ENCODE measurements around the gene COMMD7. TPM values are rescaled to one million over a fixed set of nuclear protein-coding genes. Genes with fewer than 3 reads are reported as not detected.

The COMMD7 gene
- total and polyA plus RNA-seq, 12 donors = 16.4 to 58.6 (median 40.4) TPM

DNA sequence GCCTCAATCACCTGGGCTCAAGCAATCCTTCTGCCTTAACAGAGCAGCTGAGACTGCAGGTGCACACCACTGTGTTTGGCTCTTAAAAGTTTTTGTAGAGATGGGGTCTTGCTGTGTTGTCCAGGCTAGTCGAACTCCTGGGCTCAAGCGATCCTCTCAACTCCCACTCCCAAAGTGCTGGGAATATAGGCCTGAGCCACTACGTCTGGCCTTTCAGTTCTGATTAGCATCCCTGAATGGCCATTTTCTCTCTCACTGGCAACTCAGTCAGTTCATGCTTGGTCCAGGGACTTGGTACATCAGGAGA lies 47.4 kb upstream of the COMMD7 start:
- no peaks in the 10 kb centered on the region for H3K4me1 ChIP-seq (replicated peaks in 1 of 2)
- H3K4me3 ChIP-seq = no peak overlapping the region
- H3K27ac ChIP-seq = no peak overlapping the region
- no peaks in the 10 kb centered on the region for H3K27me3 ChIP-seq
- no peak for DNase-seq
- 68 to 90% (median 82%) methylated on average over 2 to 3 of the region's 3 CpGs for WGBS, 4 donors
- intact Hi-C loops (cut with DNase I) = loop anchor here in 1 of 2 donors (5.0 to 10.0 kb wide), 2 partner anchors 104 to 302 kb away; no protein-coding TSS in a partner anchor
- TF ChIP-seq, protein P1, sequence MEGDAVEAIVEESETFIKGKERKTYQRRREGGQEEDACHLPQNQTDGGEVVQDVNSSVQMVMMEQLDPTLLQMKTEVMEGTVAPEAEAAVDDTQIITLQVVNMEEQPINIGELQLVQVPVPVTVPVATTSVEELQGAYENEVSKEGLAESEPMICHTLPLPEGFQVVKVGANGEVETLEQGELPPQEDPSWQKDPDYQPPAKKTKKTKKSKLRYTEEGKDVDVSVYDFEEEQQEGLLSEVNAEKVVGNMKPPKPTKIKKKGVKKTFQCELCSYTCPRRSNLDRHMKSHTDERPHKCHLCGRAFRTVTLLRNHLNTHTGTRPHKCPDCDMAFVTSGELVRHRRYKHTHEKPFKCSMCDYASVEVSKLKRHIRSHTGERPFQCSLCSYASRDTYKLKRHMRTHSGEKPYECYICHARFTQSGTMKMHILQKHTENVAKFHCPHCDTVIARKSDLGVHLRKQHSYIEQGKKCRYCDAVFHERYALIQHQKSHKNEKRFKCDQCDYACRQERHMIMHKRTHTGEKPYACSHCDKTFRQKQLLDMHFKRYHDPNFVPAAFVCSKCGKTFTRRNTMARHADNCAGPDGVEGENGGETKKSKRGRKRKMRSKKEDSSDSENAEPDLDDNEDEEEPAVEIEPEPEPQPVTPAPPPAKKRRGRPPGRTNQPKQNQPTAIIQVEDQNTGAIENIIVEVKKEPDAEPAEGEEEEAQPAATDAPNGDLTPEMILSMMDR (IDR thresholded peaks at IDR 0.05) = no peak
- TF ChIP-seq POLR2A (IDR thresholded peaks at IDR 0.05) = no peak
- H3K9me3 ChIP-seq (replicated peaks in 1 of 3) = no peaks in the 10 kb centered on the region
- no peaks in the 10 kb centered on the region for H3K36me3 ChIP-seq (replicated peaks in 1 of 2)

- WGBS, 4 donors = 62 to 79% (median 68%) methylated on average over 6 of the region's 6 CpGs
- Histone ChIP-seq H3K36me3 (replicated peaks in 1 of 2) (no peaks in the 10 kb centered on the region), H3K27ac (no peak overlapping the region), H3K27me3 (no peaks in the 10 kb centered on the region), H3K9me3 (replicated peaks in 1 of 3) (no peaks in the 10 kb centered on the region), H3K4me1 (replicated peaks in 1 of 2) (no peaks in the 10 kb centered on the region), H3K4me3 (no peak overlapping the region)
- DNase-seq = peak; percentile 74 to 87 (median 79)
- TF ChIP-seq, protein P1 (IDR thresholded peaks at IDR 0.05) = peak; percentile 94 to 99 (median 96)
- TF ChIP-seq POLR2A (IDR thresholded peaks at IDR 0.05) = no peak
- intact Hi-C loops (cut with DNase I) = loop anchor here (5.0 to 10.0 kb wide), 4 partner anchors 105 to 515 kb away; no protein-coding TSS in a partner anchor
Observed at GRCh38 chr20:32789896-32790750, 46.9 kb upstream of the COMMD7 start.

DNA sequence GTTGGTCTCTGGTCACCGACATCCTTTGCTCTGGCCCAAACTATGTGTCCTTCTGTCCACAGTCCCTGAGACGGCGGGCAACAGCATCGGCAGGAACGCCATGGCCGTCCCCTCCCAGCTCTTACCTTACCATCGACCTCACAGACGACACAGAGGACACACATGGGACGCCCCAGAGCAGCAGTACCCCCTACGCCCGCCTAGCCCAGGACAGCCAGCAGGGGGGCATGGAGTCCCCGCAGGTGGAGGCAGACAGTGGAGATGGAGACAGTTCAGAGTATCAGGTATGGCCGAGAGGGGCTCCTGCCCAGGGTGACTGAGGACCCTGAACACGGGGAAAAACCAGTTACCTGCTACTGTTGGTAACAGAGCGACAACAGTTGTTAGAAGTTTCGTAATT lies 43.9 kb upstream of the COMMD7 start:
- intact Hi-C loops (cut with DNase I) = loop anchor here (5.0 to 10.0 kb wide), 2 partner anchors 515 to 518 kb away; no protein-coding TSS in a partner anchor

DNA sequence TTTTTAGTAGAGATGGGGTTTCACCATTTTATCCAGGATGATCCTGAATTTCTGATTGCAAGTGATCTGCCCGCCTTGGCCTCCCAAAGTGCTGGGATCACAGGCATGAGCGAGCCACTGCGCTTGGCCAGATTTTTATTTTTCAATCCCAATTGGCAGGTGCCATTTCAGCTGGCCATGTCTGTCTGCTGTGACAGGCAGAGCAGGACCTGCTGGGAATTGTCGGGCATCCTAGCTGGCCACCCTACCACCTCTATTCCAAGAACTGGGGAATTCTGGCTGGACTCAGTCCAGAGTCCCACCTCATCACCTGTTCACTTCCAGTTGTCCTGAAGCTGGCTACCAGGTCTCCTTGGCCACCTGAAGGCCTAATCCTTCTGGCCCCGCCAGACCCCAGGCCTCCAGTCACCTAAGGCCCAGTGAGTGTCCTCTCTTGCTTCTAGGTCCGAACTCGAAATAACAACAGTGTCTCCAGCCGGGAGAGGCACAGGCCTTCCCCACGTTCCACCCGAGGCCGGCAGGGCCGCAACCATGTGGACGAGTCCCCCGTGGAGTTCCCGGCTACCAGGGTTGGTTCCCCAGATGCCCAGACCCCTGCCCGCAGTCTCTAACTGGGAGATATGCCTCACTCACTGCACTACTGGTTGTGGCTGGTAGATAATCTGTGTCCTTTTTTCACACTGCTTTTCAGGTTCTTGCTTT lies 42.9 kb upstream of the COMMD7 start:
- H3K9me3 ChIP-seq (replicated peaks in 1 of 3) = no peaks in the 10 kb centered on the region
- no peak overlapping the region for H3K27ac ChIP-seq
- no peak overlapping the region for H3K4me3 ChIP-seq
- no peaks in the 10 kb centered on the region for H3K36me3 ChIP-seq (replicated peaks in 1 of 2)
- no peak for TF ChIP-seq POLR2A (IDR thresholded peaks at IDR 0.05)
- TF ChIP-seq, protein P1 (IDR thresholded peaks at IDR 0.05) = no peak
- intact Hi-C loops (cut with DNase I) = loop anchor here (5.0 to 10.0 kb wide), 2 partner anchors 516 to 519 kb away; no protein-coding TSS in a partner anchor
- no peak for DNase-seq
- 92 to 96% (median 94%) methylated on average over 14 to 16 of the region's 16 CpGs for WGBS, 4 donors
- no peaks in the 10 kb centered on the region for H3K27me3 ChIP-seq
- H3K4me1 ChIP-seq (replicated peaks in 1 of 2) = no peaks in the 10 kb centered on the region

More for the DNA sequence above, 43.9 kb upstream of the COMMD7 start:
- Histone ChIP-seq H3K27me3 (no peaks in the 10 kb centered on the region), H3K9me3 (replicated peaks in 1 of 3) (no peaks in the 10 kb centered on the region), H3K27ac (no peak overlapping the region), H3K4me1 (replicated peaks in 1 of 2) (no peaks in the 10 kb centered on the region), H3K36me3 (replicated peaks in 1 of 2) (no peaks in the 10 kb centered on the region), H3K4me3 (no peak overlapping the region)
- DNase-seq = no peak
- WGBS, 4 donors = 90 to 99% (median 91%) methylated on average over 13 to 16 of the region's 16 CpGs
- TF ChIP-seq POLR2A (IDR thresholded peaks at IDR 0.05) = no peak
- TF ChIP-seq, protein P1 (IDR thresholded peaks at IDR 0.05) = no peak
